Left ventricle myocardium inferior (tissue), 1 donor: ENCODE measurements around the gene HJURP. TPM values are rescaled to one million over a fixed set of nuclear protein-coding genes. Genes with fewer than 3 reads are reported as not detected.

Experiments
- DNase-seq: peaks from one replicate; pipeline ENCODE4 v3.0.0-alpha.2; 2020
- H3K27ac ChIP-seq: fragments of 200-600 bp; replicated peaks from 2 replicates; pipeline ENCODE4 v1.8.0; 2021
- H3K27me3 ChIP-seq: fragments of 200-600 bp; 2 replicates; pipeline ENCODE4 v1.8.0; 2021; ENCODE audit warnings: low read depth
- H3K36me3 ChIP-seq: fragments of 200-600 bp; 2 replicates; pipeline ENCODE4 v1.8.0; 2021
- H3K4me1 ChIP-seq: fragments of 200-600 bp; 2 replicates; pipeline ENCODE4 v1.8.0; 2021
- H3K4me3 ChIP-seq: fragments of 200-600 bp; 2 replicates; pipeline ENCODE4 v1.8.0; 2021; ENCODE audit warnings: mild to moderate bottlenecking, moderate library complexity
- H3K9me3 ChIP-seq: fragments of 200-600 bp; replicated peaks from 2 replicates; pipeline ENCODE4 v1.8.0; 2021
- intact Hi-C: fragments of 100-400 bp; cut with micrococcal nuclease; formaldehyde crosslinking; loops from one replicate; pipeline ENCODE4 v1.11.0; 2022
- total RNA-seq: library from RNA; stranded (reverse); fragmentation: NEBNext Ultra II Directional; extraction: Animal tissue kit (Norgen Biotek cat#: 25700); gene quantifications from one replicate; pipeline ENCODE4 v1.2.1, GENCODE V29; 2021
- TF ChIP-seq, protein P1 (sequence below): fragments of 200-600 bp; IDR thresholded peaks from 2 replicates; pipeline ENCODE4 v1.8.0; 2021; ENCODE audit warnings: antibody characterized with exemption, mild to moderate bottlenecking, borderline replicate concordance
- donor health status: DM: no; HTN: yes; CAD: no; lungs with severe emphysema.

The HJURP gene
- total RNA-seq, 1 donor from 2014 or later: 0.36 TPM

DNA sequence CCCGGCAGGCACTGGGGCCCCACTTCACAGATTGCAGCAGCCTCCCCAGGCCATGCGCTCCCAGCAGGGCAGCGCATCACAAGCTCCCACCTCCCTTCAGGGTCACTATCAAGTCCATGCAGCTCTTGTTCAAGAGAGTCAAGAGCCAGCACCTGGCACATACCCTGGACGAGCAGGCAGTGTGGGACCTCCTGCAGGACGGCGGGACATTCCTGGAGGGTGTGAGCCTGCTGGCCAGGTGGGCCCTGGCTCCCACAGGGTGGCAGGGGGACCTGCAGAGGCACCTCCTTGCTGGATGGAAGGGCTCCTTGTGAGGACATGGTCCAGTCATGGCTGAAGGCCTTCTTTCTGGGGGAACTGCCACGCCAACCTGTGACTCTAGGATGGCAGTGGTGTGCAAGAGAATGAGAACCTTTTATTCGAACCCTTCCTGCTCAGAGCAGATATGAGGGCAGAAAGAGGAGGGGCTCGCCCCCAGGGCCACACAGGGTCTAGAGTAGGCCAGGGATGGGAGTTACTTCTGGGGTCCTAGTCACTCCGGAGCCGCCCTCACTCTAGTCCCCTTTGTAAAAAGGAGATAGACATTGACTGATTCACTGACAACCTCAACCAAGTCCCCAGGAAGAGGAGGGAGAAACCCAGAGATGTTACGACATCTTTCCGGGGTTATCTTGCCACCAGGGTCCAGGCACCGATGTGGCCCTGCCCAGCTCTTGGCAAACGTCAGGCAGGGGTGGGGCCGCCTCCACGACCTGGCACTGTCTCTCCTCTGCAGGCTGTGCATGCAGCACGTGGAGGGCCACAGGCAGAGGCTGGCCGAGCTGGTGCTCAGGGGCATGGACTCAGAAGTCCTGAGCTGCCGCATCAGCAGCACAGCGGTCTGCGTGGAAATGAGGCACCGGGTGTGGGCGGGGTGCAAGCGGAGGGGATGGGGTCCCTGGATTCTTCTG, 31.3 kb downstream of the HJURP start:
- TF ChIP-seq, protein P1, sequence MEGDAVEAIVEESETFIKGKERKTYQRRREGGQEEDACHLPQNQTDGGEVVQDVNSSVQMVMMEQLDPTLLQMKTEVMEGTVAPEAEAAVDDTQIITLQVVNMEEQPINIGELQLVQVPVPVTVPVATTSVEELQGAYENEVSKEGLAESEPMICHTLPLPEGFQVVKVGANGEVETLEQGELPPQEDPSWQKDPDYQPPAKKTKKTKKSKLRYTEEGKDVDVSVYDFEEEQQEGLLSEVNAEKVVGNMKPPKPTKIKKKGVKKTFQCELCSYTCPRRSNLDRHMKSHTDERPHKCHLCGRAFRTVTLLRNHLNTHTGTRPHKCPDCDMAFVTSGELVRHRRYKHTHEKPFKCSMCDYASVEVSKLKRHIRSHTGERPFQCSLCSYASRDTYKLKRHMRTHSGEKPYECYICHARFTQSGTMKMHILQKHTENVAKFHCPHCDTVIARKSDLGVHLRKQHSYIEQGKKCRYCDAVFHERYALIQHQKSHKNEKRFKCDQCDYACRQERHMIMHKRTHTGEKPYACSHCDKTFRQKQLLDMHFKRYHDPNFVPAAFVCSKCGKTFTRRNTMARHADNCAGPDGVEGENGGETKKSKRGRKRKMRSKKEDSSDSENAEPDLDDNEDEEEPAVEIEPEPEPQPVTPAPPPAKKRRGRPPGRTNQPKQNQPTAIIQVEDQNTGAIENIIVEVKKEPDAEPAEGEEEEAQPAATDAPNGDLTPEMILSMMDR: no peak
- Histone ChIP-seq H3K27ac (no peak overlapping the region), H3K4me3 (no peak overlapping the region), H3K4me1 (no peaks in the 10 kb centered on the region), H3K36me3 (no peaks in the 10 kb centered on the region), H3K9me3 (peaks cover 8% of the 10 kb centered on the region), H3K27me3 (peaks cover 28% of the 10 kb centered on the region)
- no peak for DNase-seq
- intact Hi-C loops: no loop called here

DNA sequence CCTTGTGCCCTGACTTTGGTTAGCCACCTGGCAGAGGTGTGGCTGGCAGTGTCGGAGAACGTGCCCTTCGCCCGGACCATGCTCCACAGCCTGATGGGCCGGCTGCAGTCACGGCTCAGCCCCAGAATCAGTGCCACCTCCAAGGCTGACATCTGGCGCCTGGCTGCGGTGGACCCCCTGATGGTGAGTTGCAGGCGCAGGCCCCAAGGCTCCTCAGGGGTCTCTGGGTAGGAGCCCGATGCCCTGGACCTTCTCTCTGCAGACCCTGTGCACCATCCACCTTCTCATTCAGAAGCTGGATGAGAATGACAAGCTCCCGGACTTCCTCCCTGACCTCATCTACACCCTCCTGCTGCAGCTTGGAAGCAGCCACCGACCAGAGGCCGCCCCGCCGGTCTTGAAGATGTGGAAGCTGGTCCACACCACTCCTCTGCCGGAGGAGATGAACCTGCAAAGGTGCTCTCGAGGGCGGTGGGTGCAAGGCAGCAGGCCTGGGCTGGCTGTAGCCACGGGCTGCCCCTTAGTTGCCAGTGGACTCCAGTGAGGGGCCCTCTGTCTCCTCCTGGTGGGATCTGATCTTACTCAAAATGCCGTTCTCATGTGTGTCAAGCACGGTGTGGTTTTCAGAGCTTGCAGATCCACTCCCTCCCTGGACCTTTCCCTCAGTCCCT, 32.1 kb downstream of the HJURP start:
- intact Hi-C loops: no loop called here
- TF ChIP-seq, protein P1: no peak
- DNase-seq: no peak

DNA sequence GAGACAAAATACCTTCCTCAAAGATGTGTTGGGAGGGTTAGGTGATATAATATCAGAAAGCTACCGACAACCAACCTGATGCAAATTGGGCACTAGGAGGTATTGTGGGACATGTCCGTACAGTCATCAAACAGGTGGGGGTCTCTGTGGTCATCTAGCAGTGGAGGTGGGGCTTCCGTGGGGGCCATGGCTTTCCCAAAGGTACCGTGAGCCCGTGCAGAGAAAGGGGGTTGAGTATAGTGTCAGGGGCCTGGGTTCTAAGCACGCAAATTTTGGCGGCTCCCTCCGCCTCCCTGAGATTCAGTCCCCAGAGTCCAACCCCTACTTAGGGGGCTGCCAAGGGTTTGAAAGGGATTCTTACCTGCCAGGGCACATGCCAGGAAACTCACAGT, 32.6 kb downstream of the HJURP start:
- TF ChIP-seq, protein P1: no peak
- Histone ChIP-seq H3K27me3 (peaks cover 30% of the 10 kb centered on the region), H3K9me3 (peaks cover 7% of the 10 kb centered on the region), H3K27ac (no peak overlapping the region), H3K4me1 (no peaks in the 10 kb centered on the region), H3K36me3 (no peaks in the 10 kb centered on the region), H3K4me3 (no peak overlapping the region)
- DNase-seq: no peak
- intact Hi-C loops: no loop called here

More for the DNA sequence above, 32.1 kb downstream of the HJURP start:
- H3K9me3 ChIP-seq: peaks cover 8% of the 10 kb centered on the region
- no peak overlapping the region for H3K4me3 ChIP-seq
- H3K4me1 ChIP-seq: no peaks in the 10 kb centered on the region
- H3K27ac ChIP-seq: no peak overlapping the region
- H3K36me3 ChIP-seq: no peaks in the 10 kb centered on the region
- peaks cover 30% of the 10 kb centered on the region for H3K27me3 ChIP-seq

DNA sequence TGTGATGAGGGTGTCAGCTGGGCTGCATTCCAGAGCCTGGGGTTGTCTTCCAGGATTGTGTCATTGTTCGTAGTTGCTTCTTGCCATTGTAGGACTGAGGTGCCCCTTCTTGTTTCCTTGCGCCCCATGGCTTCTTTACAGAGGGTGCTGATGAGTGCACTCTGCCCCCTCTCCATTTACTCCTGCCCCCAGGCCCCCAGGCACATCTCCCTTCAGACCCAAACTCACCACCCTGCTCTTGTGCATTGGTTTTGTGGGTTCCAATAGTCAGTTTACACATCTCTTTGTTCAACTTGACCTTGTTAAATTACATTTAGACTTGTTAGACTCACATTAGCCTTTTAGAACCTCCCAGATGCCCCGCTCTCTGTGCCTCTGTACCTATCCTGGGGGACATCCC, 33.1 kb downstream of the HJURP start:
- Histone ChIP-seq H3K4me1 (no peaks in the 10 kb centered on the region), H3K36me3 (no peaks in the 10 kb centered on the region), H3K4me3 (no peak overlapping the region), H3K27me3 (peaks cover 30% of the 10 kb centered on the region), H3K27ac (no peak overlapping the region), H3K9me3 (peaks cover 5% of the 10 kb centered on the region)
- TF ChIP-seq, protein P1: no peak
- intact Hi-C loops: no loop called here
- no peak for DNase-seq

DNA sequence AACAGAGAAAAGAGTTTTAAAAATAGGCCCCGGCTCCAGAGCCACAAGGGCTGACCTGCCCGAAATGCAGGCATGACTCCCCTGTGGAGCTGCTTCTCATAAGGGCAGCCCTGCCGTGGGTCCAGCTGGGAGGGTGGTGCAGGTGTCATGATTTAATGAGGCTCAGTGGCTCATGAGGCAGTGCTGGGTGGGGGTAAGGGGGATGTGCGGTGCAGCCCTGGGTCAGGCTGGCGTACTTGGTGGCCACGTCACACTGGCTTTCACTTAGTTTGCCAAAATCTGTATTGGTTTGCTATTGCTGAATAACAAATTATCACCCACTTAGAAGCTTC, 33.6 kb downstream of the HJURP start:
- TF ChIP-seq, protein P1: no peak
- peaks cover 30% of the 10 kb centered on the region for H3K27me3 ChIP-seq
- intact Hi-C loops: no loop called here
- no peaks in the 10 kb centered on the region for H3K36me3 ChIP-seq
- H3K4me1 ChIP-seq: no peaks in the 10 kb centered on the region
- DNase-seq: no peak
- peaks cover 8% of the 10 kb centered on the region for H3K9me3 ChIP-seq
- no peak overlapping the region for H3K27ac ChIP-seq
- no peak overlapping the region for H3K4me3 ChIP-seq
